HepG2 (cell line): ENCODE data around the gene TPPP2. TPM values are rescaled to one million over a fixed set of nuclear protein-coding genes. Genes with fewer than 3 reads are reported as not detected.

Experiments
- ARID4A ChIP-seq: sonication (generic); formaldehyde crosslinking; IDR thresholded peaks from 2 replicates; pipeline ENCODE4 v1.5.0; 2020; ENCODE audit warnings: mild to moderate bottlenecking, missing genetic modification reagents, borderline replicate concordance
- NCOA5 ChIP-seq: sonication (generic); formaldehyde crosslinking; IDR thresholded peaks from 2 replicates; pipeline ENCODE4 v1.4.0; 2020; ENCODE audit warnings: missing genetic modification reagents
- NFIC ChIP-seq: IDR thresholded peaks from 2 replicates; pipeline ENCODE4 v1.6.1; 2012; ENCODE audit warnings: mild to moderate bottlenecking, low read length, inconsistent platforms
- SIX4 ChIP-seq: sonication (generic); formaldehyde crosslinking; IDR thresholded peaks from 2 replicates; pipeline ENCODE4 v1.4.0; 2020; ENCODE audit warnings: missing genetic modification reagents
- STAG1 ChIP-seq: sonication (generic); formaldehyde crosslinking; IDR thresholded peaks from 2 replicates; pipeline ENCODE4 v1.4.0; 2020; ENCODE audit warnings: missing genetic modification reagents
- THAP11 ChIP-seq: IDR thresholded peaks from 2 replicates; pipeline ENCODE4 v1.6.1; 2016; ENCODE audit warnings: missing biosample characterization, missing genetic modification reagents
- ZNF18 ChIP-seq: sonication (generic); formaldehyde crosslinking; IDR thresholded peaks from 2 replicates; pipeline ENCODE4 v1.8.0; 2022; ENCODE audit warnings: mild to moderate bottlenecking, missing genetic modification reagents; ENCODE audit not compliant: insufficient replicate concordance
- ZNF652 ChIP-seq: IDR thresholded peaks from 2 replicates; pipeline ENCODE4 v1.6.1; 2016; ENCODE audit warnings: low read depth, borderline replicate concordance
- ZNF704 ChIP-seq: sonication (generic); formaldehyde crosslinking; IDR thresholded peaks from 2 replicates; pipeline ENCODE4 v1.8.1; 2023; ENCODE audit warnings: mild to moderate bottlenecking, inconsistent platforms, moderate library complexity, missing genetic modification reagents, borderline replicate concordance
- polyA plus RNA-seq, 8 experiments: library from polyadenylated mRNA; depleted of rRNA in 3 of 8; stranded (reverse) in 7 of 8; unstranded in 1 of 8; fragments of >200 nt; fragmentation: Illumina TruSeq in 4 of 8; extraction: Trizol in 4 of 8; gene quantifications; 2 replicates each; pipeline versions ENCODE4 v1.2.1 to v1.2.3, GENCODE V29; 2011 to 2016; ENCODE audit warnings: low read depth in 4 of 8, missing spikeins in 1 of 8, mixed read lengths in 1 of 8; ENCODE audit not compliant: insufficient read depth in 1 of 8
- total RNA-seq, 5 experiments: library from RNA; depleted of rRNA; stranded (reverse); fragments of >200 nt; fragmentation: Illumina TruSeq; extraction: Trizol; gene quantifications; 2 replicates each; pipeline ENCODE4 v1.2.3, GENCODE V29; 2016; ENCODE audit warnings: low read depth in 1 of 5
- TF ChIP-seq, protein P1 (sequence below): IDR thresholded peaks from 2 replicates; pipeline ENCODE4 v1.6.1; 2012; ENCODE audit warnings: low read depth, low read length, improper control_type of control experiment
- TF ChIP-seq, protein P2 (sequence below): sonication (generic); formaldehyde crosslinking; IDR thresholded peaks from 2 replicates; pipeline ENCODE4 v1.5.0; 2020; ENCODE audit warnings: mild to moderate bottlenecking, missing genetic modification reagents, borderline replicate concordance

TPPP2 gene
- total and polyA plus RNA-seq, 2 of the 13 experiments (the other 11 are each of a cell fraction or from before 2014, with no cell fraction given): 0.58 to 4.2 TPM

GRCh38 chr14:21070610-21071224, 40.7 kb downstream of the TPPP2 start (continued):
- TF ChIP-seq ZNF18 (CRISPR knock-in tag): peak; percentile 28
- TF ChIP-seq, protein P1, sequence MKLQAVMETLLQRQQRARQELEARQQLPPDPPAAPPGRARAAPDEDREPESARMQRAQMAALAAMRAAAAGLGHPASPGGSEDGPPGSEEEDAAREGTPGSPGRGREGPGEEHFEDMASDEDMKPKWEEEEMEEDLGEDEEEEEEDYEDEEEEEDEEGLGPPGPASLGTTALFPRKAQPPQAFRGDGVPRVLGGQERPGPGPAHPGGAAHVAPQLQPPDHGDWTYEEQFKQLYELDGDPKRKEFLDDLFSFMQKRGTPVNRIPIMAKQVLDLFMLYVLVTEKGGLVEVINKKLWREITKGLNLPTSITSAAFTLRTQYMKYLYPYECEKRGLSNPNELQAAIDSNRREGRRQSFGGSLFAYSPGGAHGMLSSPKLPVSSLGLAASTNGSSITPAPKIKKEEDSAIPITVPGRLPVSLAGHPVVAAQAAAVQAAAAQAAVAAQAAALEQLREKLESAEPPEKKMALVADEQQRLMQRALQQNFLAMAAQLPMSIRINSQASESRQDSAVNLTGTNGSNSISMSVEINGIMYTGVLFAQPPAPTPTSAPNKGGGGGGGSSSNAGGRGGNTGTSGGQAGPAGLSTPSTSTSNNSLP: no peak
- no peak for TF ChIP-seq SIX4 (CRISPR knock-in tag)
- TF ChIP-seq, protein P2, sequence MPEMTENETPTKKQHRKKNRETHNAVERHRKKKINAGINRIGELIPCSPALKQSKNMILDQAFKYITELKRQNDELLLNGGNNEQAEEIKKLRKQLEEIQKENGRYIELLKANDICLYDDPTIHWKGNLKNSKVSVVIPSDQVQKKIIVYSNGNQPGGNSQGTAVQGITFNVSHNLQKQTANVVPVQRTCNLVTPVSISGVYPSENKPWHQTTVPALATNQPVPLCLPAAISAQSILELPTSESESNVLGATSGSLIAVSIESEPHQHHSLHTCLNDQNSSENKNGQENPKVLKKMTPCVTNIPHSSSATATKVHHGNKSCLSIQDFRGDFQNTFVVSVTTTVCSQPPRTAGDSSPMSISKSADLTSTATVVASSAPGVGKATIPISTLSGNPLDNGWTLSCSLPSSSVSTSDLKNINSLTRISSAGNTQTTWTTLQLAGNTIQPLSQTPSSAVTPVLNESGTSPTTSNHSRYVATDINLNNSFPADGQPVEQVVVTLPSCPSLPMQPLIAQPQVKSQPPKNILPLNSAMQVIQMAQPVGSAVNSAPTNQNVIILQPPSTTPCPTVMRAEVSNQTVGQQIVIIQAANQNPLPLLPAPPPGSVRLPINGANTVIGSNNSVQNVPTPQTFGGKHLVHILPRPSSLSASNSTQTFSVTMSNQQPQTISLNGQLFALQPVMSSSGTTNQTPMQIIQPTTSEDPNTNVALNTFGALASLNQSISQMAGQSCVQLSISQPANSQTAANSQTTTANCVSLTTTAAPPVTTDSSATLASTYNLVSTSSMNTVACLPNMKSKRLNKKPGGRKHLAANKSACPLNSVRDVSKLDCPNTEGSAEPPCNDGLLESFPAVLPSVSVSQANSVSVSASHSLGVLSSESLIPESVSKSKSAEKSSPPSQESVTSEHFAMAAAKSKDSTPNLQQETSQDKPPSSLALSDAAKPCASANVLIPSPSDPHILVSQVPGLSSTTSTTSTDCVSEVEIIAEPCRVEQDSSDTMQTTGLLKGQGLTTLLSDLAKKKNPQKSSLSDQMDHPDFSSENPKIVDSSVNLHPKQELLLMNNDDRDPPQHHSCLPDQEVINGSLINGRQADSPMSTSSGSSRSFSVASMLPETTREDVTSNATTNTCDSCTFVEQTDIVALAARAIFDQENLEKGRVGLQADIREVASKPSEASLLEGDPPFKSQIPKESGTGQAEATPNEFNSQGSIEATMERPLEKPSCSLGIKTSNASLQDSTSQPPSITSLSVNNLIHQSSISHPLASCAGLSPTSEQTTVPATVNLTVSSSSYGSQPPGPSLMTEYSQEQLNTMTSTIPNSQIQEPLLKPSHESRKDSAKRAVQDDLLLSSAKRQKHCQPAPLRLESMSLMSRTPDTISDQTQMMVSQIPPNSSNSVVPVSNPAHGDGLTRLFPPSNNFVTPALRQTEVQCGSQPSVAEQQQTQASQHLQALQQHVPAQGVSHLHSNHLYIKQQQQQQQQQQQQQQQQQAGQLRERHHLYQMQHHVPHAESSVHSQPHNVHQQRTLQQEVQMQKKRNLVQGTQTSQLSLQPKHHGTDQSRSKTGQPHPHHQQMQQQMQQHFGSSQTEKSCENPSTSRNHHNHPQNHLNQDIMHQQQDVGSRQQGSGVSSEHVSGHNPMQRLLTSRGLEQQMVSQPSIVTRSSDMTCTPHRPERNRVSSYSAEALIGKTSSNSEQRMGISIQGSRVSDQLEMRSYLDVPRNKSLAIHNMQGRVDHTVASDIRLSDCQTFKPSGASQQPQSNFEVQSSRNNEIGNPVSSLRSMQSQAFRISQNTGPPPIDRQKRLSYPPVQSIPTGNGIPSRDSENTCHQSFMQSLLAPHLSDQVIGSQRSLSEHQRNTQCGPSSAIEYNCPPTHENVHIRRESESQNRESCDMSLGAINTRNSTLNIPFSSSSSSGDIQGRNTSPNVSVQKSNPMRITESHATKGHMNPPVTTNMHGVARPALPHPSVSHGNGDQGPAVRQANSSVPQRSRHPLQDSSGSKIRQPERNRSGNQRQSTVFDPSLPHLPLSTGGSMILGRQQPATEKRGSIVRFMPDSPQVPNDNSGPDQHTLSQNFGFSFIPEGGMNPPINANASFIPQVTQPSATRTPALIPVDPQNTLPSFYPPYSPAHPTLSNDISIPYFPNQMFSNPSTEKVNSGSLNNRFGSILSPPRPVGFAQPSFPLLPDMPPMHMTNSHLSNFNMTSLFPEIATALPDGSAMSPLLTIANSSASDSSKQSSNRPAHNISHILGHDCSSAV (CRISPR knock-in tag): no peak
- no peak for TF ChIP-seq NFIC
- TF ChIP-seq ZNF704 (CRISPR knock-in tag): no peak
- TF ChIP-seq ZNF652 (CRISPR knock-in tag): no peak
- TF ChIP-seq NCOA5: no peak
- peak; percentile 20; the same call in 1 of the 2 replicates for TF ChIP-seq STAG1 (CRISPR knock-in tag)
- TF ChIP-seq THAP11: 0 out of 2 replicates have a peak, but pooled peaks have one; percentile 7
- TF ChIP-seq ARID4A: peak; percentile 44; the same call in 1 of the 2 replicates
